Upper lobe of right lung (tissue), 1 donor: ENCODE data around the gene MXD3. TPM values are rescaled to one million over a fixed set of nuclear protein-coding genes. Genes with fewer than 3 reads are reported as not detected.

Experiments
- ATAC-seq: fragments of 200-7000 bp; cut with Tn5 transposase; one replicate; pipeline ENCODE4 v1.9.1; 2020; ENCODE audit warnings: mild to moderate bottlenecking, moderate library complexity
- DNase-seq: peaks from one replicate; pipeline ENCODE4 v3.0.0-alpha.2; 2020
- H3K27ac ChIP-seq: fragments of 200-600 bp; one replicate; pipeline ENCODE4 v1.8.0; 2022
- H3K27me3 ChIP-seq: fragments of 200-600 bp; one replicate; pipeline ENCODE4 v1.8.0; 2022; ENCODE audit warnings: mild to moderate bottlenecking
- H3K36me3 ChIP-seq: fragments of 200-600 bp; one replicate; pipeline ENCODE4 v1.8.0; 2022
- H3K4me1 ChIP-seq: fragments of 200-600 bp; one replicate; pipeline ENCODE4 v1.8.0; 2022
- H3K4me3 ChIP-seq: fragments of 200-600 bp; one replicate; pipeline ENCODE4 v1.8.0; 2022; ENCODE audit warnings: mild to moderate bottlenecking
- H3K9me3 ChIP-seq: fragments of 200-600 bp; one replicate; pipeline ENCODE4 v1.8.0; 2022
- intact Hi-C: fragments of 100-400 bp; cut with DNase I; formaldehyde crosslinking; loops from one replicate; pipeline ENCODE4 v1.11.0; 2022
- total RNA-seq: library from RNA; stranded (reverse); fragmentation: NEBNext Ultra II Directional; extraction: Animal tissue kit (Norgen Biotek cat#: 25700); gene quantifications from one replicate; pipeline ENCODE4 v1.2.1, GENCODE V29; 2021
- TF ChIP-seq, protein P1 (sequence below): fragments of 200-600 bp; IDR thresholded peaks from one replicate; pipeline ENCODE4 v1.8.0; 2022; ENCODE audit warnings: antibody characterized with exemption
- donor health status: DM: no; HTN: yes; CAD: no; lungs with severe emphysema.

Gene MXD3
- total RNA-seq, 1 donor from 2014 or later = 10.1 TPM

GRCh38 chr5:177334781-177335700 lies 23.3 kb upstream of the MXD3 start:
- no peak for ATAC-seq
- peaks cover 89% of the 10 kb centered on the region for H3K36me3 ChIP-seq

DNA sequence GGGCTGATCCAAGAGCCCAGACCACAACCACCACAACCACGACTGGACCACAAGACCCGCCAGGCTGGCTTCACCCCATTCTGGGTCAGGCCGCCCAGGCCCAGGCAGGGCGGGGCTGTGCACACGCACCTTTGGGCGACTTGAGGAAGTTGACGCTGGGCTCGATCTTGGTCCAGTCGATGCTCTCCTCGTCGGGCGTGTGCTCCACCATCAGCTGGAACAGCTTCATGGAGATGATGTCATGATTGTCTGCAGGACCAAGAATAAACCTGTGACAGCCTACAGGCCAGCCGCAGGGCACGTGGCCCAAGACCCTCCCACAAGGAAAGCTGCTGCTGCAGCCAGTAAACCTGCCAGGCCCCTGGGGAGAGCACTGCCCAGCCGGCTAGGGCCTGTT lies 22.5 kb upstream of the MXD3 start:
- Histone ChIP-seq H3K4me1 (no peaks in the 10 kb centered on the region), H3K27ac (no peak overlapping the region), H3K9me3 (no peaks in the 10 kb centered on the region), H3K36me3 (peaks cover 92% of the 10 kb centered on the region), H3K27me3 (no peaks in the 10 kb centered on the region), H3K4me3 (no peak overlapping the region)
- intact Hi-C loops = no loop called here
- TF ChIP-seq, protein P1, sequence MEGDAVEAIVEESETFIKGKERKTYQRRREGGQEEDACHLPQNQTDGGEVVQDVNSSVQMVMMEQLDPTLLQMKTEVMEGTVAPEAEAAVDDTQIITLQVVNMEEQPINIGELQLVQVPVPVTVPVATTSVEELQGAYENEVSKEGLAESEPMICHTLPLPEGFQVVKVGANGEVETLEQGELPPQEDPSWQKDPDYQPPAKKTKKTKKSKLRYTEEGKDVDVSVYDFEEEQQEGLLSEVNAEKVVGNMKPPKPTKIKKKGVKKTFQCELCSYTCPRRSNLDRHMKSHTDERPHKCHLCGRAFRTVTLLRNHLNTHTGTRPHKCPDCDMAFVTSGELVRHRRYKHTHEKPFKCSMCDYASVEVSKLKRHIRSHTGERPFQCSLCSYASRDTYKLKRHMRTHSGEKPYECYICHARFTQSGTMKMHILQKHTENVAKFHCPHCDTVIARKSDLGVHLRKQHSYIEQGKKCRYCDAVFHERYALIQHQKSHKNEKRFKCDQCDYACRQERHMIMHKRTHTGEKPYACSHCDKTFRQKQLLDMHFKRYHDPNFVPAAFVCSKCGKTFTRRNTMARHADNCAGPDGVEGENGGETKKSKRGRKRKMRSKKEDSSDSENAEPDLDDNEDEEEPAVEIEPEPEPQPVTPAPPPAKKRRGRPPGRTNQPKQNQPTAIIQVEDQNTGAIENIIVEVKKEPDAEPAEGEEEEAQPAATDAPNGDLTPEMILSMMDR = no peak
- no peak for DNase-seq
- ATAC-seq = no peak

More at GRCh38 chr5:177334781-177335700, 23.3 kb upstream of the MXD3 start:
- no peak for DNase-seq
- no peaks in the 10 kb centered on the region for H3K27me3 ChIP-seq
- intact Hi-C loops = no loop called here
- TF ChIP-seq, protein P1 = no peak
- H3K4me3 ChIP-seq = no peak overlapping the region
- no peak overlapping the region for H3K27ac ChIP-seq
- no peaks in the 10 kb centered on the region for H3K4me1 ChIP-seq
- no peaks in the 10 kb centered on the region for H3K9me3 ChIP-seq

- TF ChIP-seq, protein P1 = no peak
- no peak for DNase-seq
- Histone ChIP-seq H3K27ac (no peak overlapping the region), H3K4me1 (no peaks in the 10 kb centered on the region), H3K9me3 (no peaks in the 10 kb centered on the region), H3K4me3 (no peak overlapping the region), H3K27me3 (no peaks in the 10 kb centered on the region), H3K36me3 (peaks cover 87% of the 10 kb centered on the region)
- no peak for ATAC-seq
- intact Hi-C loops = no loop called here
Measured at GRCh38 chr5:177333420-177334154, 21.9 kb upstream of the MXD3 start.

GRCh38 chr5:177332896-177333260 lies 21.2 kb upstream of the MXD3 start:
- H3K9me3 ChIP-seq = no peaks in the 10 kb centered on the region
- H3K36me3 ChIP-seq = peaks cover 80% of the 10 kb centered on the region
- DNase-seq (no peak), ATAC-seq (no peak)
- H3K4me3 ChIP-seq = no peak overlapping the region
- intact Hi-C loops = no loop called here
- H3K27me3 ChIP-seq = no peaks in the 10 kb centered on the region
- TF ChIP-seq, protein P1 = no peak
- H3K27ac ChIP-seq = no peak overlapping the region
- H3K4me1 ChIP-seq = no peaks in the 10 kb centered on the region

DNA sequence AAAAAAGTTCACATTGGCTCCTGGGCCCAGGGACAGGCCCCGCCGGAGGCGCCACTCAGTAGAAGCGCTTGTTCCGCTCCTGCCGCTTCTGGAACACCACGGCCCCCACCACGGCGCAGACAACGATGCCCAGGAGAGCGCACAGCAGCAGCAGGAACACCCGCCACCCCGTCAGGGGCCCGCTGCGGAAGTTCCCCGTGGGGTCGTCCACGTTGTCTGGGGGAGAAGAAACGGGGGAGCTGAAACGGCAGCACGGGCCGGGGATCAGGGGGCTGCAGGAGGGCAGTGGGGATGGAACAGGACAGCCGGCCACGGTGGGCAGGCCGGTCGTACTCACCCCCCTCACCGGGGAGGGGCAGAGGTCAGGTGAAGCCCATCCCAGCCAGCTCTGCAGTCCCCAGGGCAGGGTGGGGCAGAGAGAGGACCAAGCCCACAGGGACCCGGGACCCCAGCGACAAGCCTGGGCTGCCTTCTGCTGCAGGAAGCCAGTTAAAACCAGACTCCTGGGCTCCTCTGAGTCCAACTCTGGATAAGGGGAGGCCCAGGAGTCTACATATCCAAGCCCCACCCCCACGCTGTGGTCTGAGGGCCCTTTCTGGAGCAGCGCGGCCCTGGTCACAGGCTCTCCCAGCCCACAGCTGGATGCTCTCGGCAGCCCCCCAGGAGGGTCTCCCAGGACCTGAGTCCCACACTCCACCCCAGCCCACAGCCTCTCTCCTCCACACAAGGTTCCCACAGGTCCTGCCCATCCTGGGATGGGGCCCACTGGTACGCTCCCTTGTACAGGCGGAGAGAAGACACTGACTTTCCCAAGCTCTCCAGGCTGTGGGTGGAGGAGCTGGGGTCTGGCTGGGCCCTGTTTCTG lies 20.6 kb upstream of the MXD3 start:
- H3K27ac ChIP-seq = no peak overlapping the region
- H3K36me3 ChIP-seq = peaks cover 74% of the 10 kb centered on the region
- DNase-seq = no peak
- ATAC-seq = no peak
- no peaks in the 10 kb centered on the region for H3K4me1 ChIP-seq
- no peaks in the 10 kb centered on the region for H3K27me3 ChIP-seq
- intact Hi-C loops = no loop called here
- H3K4me3 ChIP-seq = no peak overlapping the region
- no peaks in the 10 kb centered on the region for H3K9me3 ChIP-seq
- TF ChIP-seq, protein P1 = no peak
